ENCODE measurements around the gene TTF2. TPM values are rescaled to one million over a fixed set of nuclear protein-coding genes. Genes with fewer than 3 reads are reported as not detected.

TTF2 gene
- total and polyA plus RNA-seq, 4 experiments from 2014 or later = 5.7 to 29.5 (median 20.2) TPM

GRCh38 chr1:117135329-117135728 is 75.2 kb downstream of the TTF2 start:
- Mint-ChIP-seq H3K4me3 (no peak overlapping the region), H3K27me3 (peaks cover 4 to 7% of the 10 kb centered on the region in 2 donors), H3K36me3 (no peaks in the 10 kb centered on the region), H3K27ac (no peak overlapping the region), H3K4me1 (no peaks in the 10 kb centered on the region), H3K9me3 (no peaks in the 10 kb centered on the region)
- CTCF ChIA-PET (ENCODE audit: partially characterized antibody) = no interaction called here
- intact Hi-C loops (cut with micrococcal nuclease) = no loop called here
- H3K27me3 ChIP-seq (ENCODE audit: insufficient read depth, low read length) = no peaks in the 10 kb centered on the region
- POLR2A ChIA-PET (ENCODE audit: partially characterized antibody) = no interaction called here
- H3K9me3 ChIP-seq (ENCODE audit: control insufficient read depth in 1 of 2, low read length in 2 of 2) = no peaks in the 10 kb centered on the region
- H3K36me3 ChIP-seq (ENCODE audit: insufficient read depth, low read length) = no peaks in the 10 kb centered on the region
- no peaks in the 10 kb centered on the region for H3K4me1 ChIP-seq (ENCODE audit: insufficient read depth, low read length)
- no peak for DNase-seq
- H3K4me3 ChIP-seq (ENCODE audit: low read length in 2 of 2) = no peak overlapping the region
- no peak overlapping the region for H3K27ac ChIP-seq (ENCODE audit: low read depth, low read length)

GRCh38 chr1:117136749-117137148 is 76.6 kb downstream of the TTF2 start:
- POLR2A ChIA-PET (ENCODE audit: partially characterized antibody) = no interaction called here
- Mint-ChIP-seq H3K4me1 (no peaks in the 10 kb centered on the region), H3K27me3 (peaks cover 4 to 7% of the 10 kb centered on the region in 2 donors), H3K9me3 (no peaks in the 10 kb centered on the region), H3K36me3 (no peaks in the 10 kb centered on the region), H3K4me3 (no peak overlapping the region), H3K27ac (no peak overlapping the region)
- no peaks in the 10 kb centered on the region for H3K9me3 ChIP-seq (ENCODE audit: control insufficient read depth in 1 of 2, low read length in 2 of 2)
- no peaks in the 10 kb centered on the region for H3K27me3 ChIP-seq (ENCODE audit: insufficient read depth, low read length)
- H3K36me3 ChIP-seq (ENCODE audit: insufficient read depth, low read length) = no peaks in the 10 kb centered on the region
- intact Hi-C loops (cut with micrococcal nuclease) = no loop called here
- H3K4me3 ChIP-seq (ENCODE audit: low read length in 2 of 2) = no peak overlapping the region
- CTCF ChIA-PET (ENCODE audit: partially characterized antibody) = no interaction called here
- H3K27ac ChIP-seq (ENCODE audit: low read depth, low read length) = no peak overlapping the region
- DNase-seq = no peak
- H3K4me1 ChIP-seq (ENCODE audit: insufficient read depth, low read length) = no peaks in the 10 kb centered on the region

DNA sequence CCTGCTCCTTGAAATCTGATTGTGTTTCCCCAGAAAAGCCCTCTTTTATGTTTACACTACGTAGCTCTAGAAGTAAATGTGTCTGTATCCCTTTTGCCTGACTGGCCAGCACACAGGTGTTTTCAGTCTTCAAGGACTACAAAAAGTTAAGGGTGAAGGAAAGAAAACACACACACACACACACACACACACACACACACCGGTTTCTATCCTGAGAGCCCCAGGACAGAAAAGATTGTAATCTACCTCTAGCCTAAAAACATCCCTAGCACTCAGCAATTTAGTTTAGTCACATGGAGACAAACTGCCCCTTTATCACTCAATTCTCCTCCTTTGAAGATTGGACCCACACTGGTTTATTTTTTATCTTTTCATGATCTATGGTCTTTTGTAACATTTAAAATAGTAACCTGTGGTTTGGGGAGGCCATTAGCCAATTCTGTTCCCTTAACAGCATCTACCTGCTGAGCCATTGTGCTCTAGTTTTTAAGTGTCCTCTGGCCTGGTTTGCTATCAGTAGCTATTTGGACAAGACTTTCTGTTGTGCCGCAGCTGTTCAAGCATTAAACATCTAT is 77.2 kb downstream of the TTF2 start:
- ChIA-PET CTCF (ENCODE audit: partially characterized antibody) (no interaction called here), POLR2A (ENCODE audit: partially characterized antibody) (no interaction called here)
- Mint-ChIP-seq H3K4me1 (no peaks in the 10 kb centered on the region), H3K27ac (no peak overlapping the region), H3K27me3 (peaks cover 4 to 7% of the 10 kb centered on the region in 2 donors), H3K9me3 (no peaks in the 10 kb centered on the region), H3K36me3 (no peaks in the 10 kb centered on the region), H3K4me3 (no peak overlapping the region)
- intact Hi-C loops (cut with micrococcal nuclease) = no loop called here
- DNase-seq = no peak
- Histone ChIP-seq H3K27ac (ENCODE audit: low read depth, low read length) (no peak overlapping the region), H3K4me3 (ENCODE audit: low read length in 2 of 2) (no peak overlapping the region), H3K9me3 (ENCODE audit: control insufficient read depth in 1 of 2, low read length in 2 of 2) (no peaks in the 10 kb centered on the region), H3K36me3 (ENCODE audit: insufficient read depth, low read length) (no peaks in the 10 kb centered on the region), H3K27me3 (ENCODE audit: insufficient read depth, low read length) (no peaks in the 10 kb centered on the region), H3K4me1 (ENCODE audit: insufficient read depth, low read length) (no peaks in the 10 kb centered on the region)

DNA sequence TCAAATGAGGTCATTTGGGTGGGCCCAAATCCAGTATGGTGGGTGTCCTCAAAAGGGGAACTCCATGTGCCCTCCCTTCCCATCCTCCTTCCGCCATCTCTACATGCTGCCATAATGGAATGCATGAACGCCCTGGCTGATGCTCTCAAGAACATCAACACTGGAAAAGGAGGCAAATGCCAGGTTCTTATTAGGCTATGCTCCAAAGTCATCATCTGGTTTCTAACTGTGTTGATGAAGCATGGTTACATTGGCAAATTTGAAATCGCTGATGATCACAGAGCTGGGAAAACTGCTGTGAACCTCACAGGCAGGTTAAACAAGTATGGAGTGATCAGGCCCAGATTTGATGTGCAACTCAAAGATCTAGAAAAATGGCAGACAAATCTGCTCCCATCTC is 78.0 kb downstream of the TTF2 start:
- H3K27me3 Mint-ChIP-seq = peaks cover 4 to 7% of the 10 kb centered on the region in 2 donors
- Histone ChIP-seq H3K27me3 (ENCODE audit: insufficient read depth, low read length) (no peaks in the 10 kb centered on the region), H3K9me3 (ENCODE audit: control insufficient read depth in 1 of 2, low read length in 2 of 2) (no peaks in the 10 kb centered on the region), H3K27ac (ENCODE audit: low read depth, low read length) (no peak overlapping the region), H3K4me3 (ENCODE audit: low read length in 2 of 2) (no peak overlapping the region), H3K36me3 (ENCODE audit: insufficient read depth, low read length) (no peaks in the 10 kb centered on the region), H3K4me1 (ENCODE audit: insufficient read depth, low read length) (no peaks in the 10 kb centered on the region)
- ChIA-PET CTCF (ENCODE audit: partially characterized antibody) (interaction anchor here (1.0 kb wide), 1 partner anchor 10 kb away, joined by 4 read pairs; no protein-coding TSS in a partner anchor), POLR2A (ENCODE audit: partially characterized antibody) (no interaction called here)
- H3K4me3 Mint-ChIP-seq = no peak overlapping the region
- no peak overlapping the region for H3K27ac Mint-ChIP-seq
- intact Hi-C loops (cut with micrococcal nuclease) = no loop called here
- H3K9me3 Mint-ChIP-seq = no peaks in the 10 kb centered on the region
- DNase-seq = no peak
- no peaks in the 10 kb centered on the region for H3K4me1 Mint-ChIP-seq
- H3K36me3 Mint-ChIP-seq = no peaks in the 10 kb centered on the region

GRCh38 chr1:117138561-117138960 is 78.4 kb downstream of the TTF2 start:
- ChIA-PET CTCF (ENCODE audit: partially characterized antibody) (interaction anchor here (1.0 kb wide), 1 partner anchor 10 kb away, joined by 4 read pairs; no protein-coding TSS in a partner anchor), POLR2A (ENCODE audit: partially characterized antibody) (no interaction called here)
- peaks cover 3 to 6% of the 10 kb centered on the region in 2 donors for H3K27me3 Mint-ChIP-seq
- no peak overlapping the region for H3K27ac Mint-ChIP-seq
- no peaks in the 10 kb centered on the region for H3K36me3 Mint-ChIP-seq
- no peaks in the 10 kb centered on the region for H3K36me3 ChIP-seq (ENCODE audit: insufficient read depth, low read length)
- no peak overlapping the region for H3K27ac ChIP-seq (ENCODE audit: low read depth, low read length)
- intact Hi-C loops (cut with micrococcal nuclease) = no loop called here
- H3K4me1 Mint-ChIP-seq = no peaks in the 10 kb centered on the region
- no peaks in the 10 kb centered on the region for H3K9me3 ChIP-seq (ENCODE audit: control insufficient read depth in 1 of 2, low read length in 2 of 2)
- no peak for DNase-seq
- no peaks in the 10 kb centered on the region for H3K27me3 ChIP-seq (ENCODE audit: insufficient read depth, low read length)
- H3K4me3 ChIP-seq (ENCODE audit: low read length in 2 of 2) = no peak overlapping the region
- no peaks in the 10 kb centered on the region for H3K4me1 ChIP-seq (ENCODE audit: insufficient read depth, low read length)
- no peaks in the 10 kb centered on the region for H3K9me3 Mint-ChIP-seq
- no peak overlapping the region for H3K4me3 Mint-ChIP-seq

GRCh38 chr1:117142200-117142599 is 82.1 kb downstream of the TTF2 start:
- Mint-ChIP-seq H3K36me3 (no peaks in the 10 kb centered on the region), H3K27ac (no peak overlapping the region), H3K9me3 (no peaks in the 10 kb centered on the region), H3K27me3 (peaks cover 8 to 10% of the 10 kb centered on the region in 2 donors), H3K4me3 (no peak overlapping the region), H3K4me1 (no peaks in the 10 kb centered on the region)
- Histone ChIP-seq H3K27ac (ENCODE audit: low read depth, low read length) (no peak overlapping the region), H3K4me1 (ENCODE audit: insufficient read depth, low read length) (no peaks in the 10 kb centered on the region), H3K36me3 (ENCODE audit: insufficient read depth, low read length) (no peaks in the 10 kb centered on the region), H3K27me3 (ENCODE audit: insufficient read depth, low read length) (peaks cover 5% of the 10 kb centered on the region), H3K4me3 (ENCODE audit: low read length in 2 of 2) (no peak overlapping the region), H3K9me3 (ENCODE audit: control insufficient read depth in 1 of 2, low read length in 2 of 2) (no peaks in the 10 kb centered on the region)
- no peak for DNase-seq
- ChIA-PET POLR2A (ENCODE audit: partially characterized antibody) (no interaction called here), CTCF (ENCODE audit: partially characterized antibody) (interaction anchor here (1.0 to 1.1 kb wide), 2 partner anchors 13 to 18 kb away, joined by 3 read pairs; no protein-coding TSS in a partner anchor)
- intact Hi-C loops (cut with micrococcal nuclease) = no loop called here

DNA sequence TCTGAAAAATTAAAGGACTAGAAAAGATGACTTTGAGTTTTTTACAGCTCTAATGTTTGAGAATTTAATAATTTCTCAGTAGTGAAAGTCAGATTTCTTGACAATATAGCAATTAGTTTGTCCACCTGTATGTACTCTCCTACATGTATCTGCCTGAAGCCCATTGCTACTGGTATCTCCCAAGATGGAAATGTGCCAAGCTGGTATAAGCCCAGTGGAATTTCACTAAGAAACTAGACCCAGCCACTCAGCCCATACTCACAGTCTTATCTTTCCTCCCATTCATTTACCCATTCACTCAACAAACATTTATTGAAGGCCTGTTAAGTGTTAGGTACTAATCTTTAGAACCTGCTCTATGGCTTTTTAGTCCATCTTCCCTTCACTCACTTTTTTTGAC is 83.0 kb downstream of the TTF2 start:
- Histone ChIP-seq H3K27me3 (ENCODE audit: insufficient read depth, low read length) (peaks cover 5% of the 10 kb centered on the region), H3K36me3 (ENCODE audit: insufficient read depth, low read length) (no peaks in the 10 kb centered on the region), H3K9me3 (ENCODE audit: control insufficient read depth in 1 of 2, low read length in 2 of 2) (no peaks in the 10 kb centered on the region), H3K4me1 (ENCODE audit: insufficient read depth, low read length) (no peaks in the 10 kb centered on the region), H3K27ac (ENCODE audit: low read depth, low read length) (no peak overlapping the region), H3K4me3 (ENCODE audit: low read length in 2 of 2) (no peak overlapping the region)
- no peak overlapping the region for H3K4me3 Mint-ChIP-seq
- CTCF ChIA-PET (ENCODE audit: partially characterized antibody) = no interaction called here
- no peaks in the 10 kb centered on the region for H3K9me3 Mint-ChIP-seq
- POLR2A ChIA-PET (ENCODE audit: partially characterized antibody) = no interaction called here
- no peaks in the 10 kb centered on the region for H3K36me3 Mint-ChIP-seq
- peaks cover 10% of the 10 kb centered on the region in 2 donors for H3K27me3 Mint-ChIP-seq
- no peaks in the 10 kb centered on the region for H3K4me1 Mint-ChIP-seq
- DNase-seq = no peak
- no peak overlapping the region for H3K27ac Mint-ChIP-seq
- intact Hi-C loops (cut with micrococcal nuclease) = no loop called here

GRCh38 chr1:117143871-117144270 is 83.7 kb downstream of the TTF2 start:
- Histone ChIP-seq H3K4me1 (ENCODE audit: insufficient read depth, low read length) (no peaks in the 10 kb centered on the region), H3K9me3 (ENCODE audit: control insufficient read depth in 1 of 2, low read length in 2 of 2) (no peaks in the 10 kb centered on the region), H3K27me3 (ENCODE audit: insufficient read depth, low read length) (peaks cover 5% of the 10 kb centered on the region), H3K36me3 (ENCODE audit: insufficient read depth, low read length) (no peaks in the 10 kb centered on the region), H3K4me3 (ENCODE audit: low read length in 2 of 2) (no peak overlapping the region), H3K27ac (ENCODE audit: low read depth, low read length) (no peak overlapping the region)
- ChIA-PET CTCF (ENCODE audit: partially characterized antibody) (no interaction called here), POLR2A (ENCODE audit: partially characterized antibody) (no interaction called here)
- Mint-ChIP-seq H3K9me3 (no peaks in the 10 kb centered on the region), H3K4me1 (no peaks in the 10 kb centered on the region), H3K4me3 (no peak overlapping the region), H3K27me3 (peaks cover 10 to 14% of the 10 kb centered on the region in 2 donors), H3K36me3 (no peaks in the 10 kb centered on the region), H3K27ac (no peak overlapping the region)
- intact Hi-C loops (cut with micrococcal nuclease) = no loop called here
- DNase-seq = no peak

Data from CD4-positive, alpha-beta memory T cell (primary cell).